Measurements from ENCODE around the gene ADARB2.

Gene ADARB2

DNA sequence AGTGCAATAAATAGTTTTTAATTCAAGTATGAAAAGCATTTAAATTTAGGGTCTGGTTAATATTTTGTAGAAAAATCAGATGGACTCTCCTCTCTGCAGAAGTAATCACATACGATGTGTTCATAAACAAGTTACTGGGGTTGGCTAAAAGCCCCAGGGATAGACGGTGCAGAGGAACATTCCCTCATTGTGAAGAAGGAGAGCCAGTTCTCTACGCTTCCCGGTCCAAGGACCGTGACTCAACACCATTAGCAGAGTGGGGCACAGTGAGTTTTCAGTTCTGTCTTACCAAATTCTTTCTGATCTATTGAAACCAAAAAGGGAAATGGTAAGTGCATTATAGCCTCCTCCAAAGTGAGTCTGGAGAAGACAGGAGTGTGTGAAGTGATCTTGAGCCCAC, 353.3 kb downstream of the ADARB2 start:
- TF ChIP-seq, protein P1, sequence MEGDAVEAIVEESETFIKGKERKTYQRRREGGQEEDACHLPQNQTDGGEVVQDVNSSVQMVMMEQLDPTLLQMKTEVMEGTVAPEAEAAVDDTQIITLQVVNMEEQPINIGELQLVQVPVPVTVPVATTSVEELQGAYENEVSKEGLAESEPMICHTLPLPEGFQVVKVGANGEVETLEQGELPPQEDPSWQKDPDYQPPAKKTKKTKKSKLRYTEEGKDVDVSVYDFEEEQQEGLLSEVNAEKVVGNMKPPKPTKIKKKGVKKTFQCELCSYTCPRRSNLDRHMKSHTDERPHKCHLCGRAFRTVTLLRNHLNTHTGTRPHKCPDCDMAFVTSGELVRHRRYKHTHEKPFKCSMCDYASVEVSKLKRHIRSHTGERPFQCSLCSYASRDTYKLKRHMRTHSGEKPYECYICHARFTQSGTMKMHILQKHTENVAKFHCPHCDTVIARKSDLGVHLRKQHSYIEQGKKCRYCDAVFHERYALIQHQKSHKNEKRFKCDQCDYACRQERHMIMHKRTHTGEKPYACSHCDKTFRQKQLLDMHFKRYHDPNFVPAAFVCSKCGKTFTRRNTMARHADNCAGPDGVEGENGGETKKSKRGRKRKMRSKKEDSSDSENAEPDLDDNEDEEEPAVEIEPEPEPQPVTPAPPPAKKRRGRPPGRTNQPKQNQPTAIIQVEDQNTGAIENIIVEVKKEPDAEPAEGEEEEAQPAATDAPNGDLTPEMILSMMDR (IDR thresholded peaks at IDR 0.05; ENCODE audit: insufficient read depth, low read length, missing control alignments): no peak
- ChIA-PET POLR2A (no interaction called here), CTCF (no interaction called here)
- no peak for DNase-seq (ENCODE audit: low read depth, low spot score)
- H3K4me3 ChIP-seq (ENCODE audit: low read depth, low read length): no peak overlapping the region

DNA sequence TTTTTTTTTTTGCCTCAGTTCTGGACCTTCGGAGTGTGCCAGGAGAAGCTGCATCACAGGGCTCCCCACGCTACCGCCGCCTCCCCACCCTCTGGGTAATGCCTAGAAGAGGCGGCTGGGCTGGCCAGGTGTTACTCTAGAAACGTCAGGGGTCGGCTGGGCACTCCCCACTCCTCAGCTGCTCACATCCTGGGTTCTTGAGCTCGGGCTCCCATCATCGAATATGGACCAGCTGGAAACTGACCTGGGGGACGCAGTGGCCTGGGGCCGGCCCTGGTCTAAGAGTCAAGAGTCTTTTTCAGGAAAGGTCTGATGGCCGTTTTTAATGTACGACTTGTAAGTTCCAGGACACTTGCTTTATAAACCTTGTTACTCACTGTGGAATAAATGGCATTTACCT, 354.6 kb downstream of the ADARB2 start:
- TF ChIP-seq, protein P1 (IDR thresholded peaks at IDR 0.05; ENCODE audit: insufficient read depth, low read length, missing control alignments): no peak
- CTCF ChIA-PET: no interaction called here
- POLR2A ChIA-PET: no interaction called here
- no peak overlapping the region for H3K4me3 ChIP-seq (ENCODE audit: low read depth, low read length)
- DNase-seq (ENCODE audit: low read depth, low spot score): no peak

DNA sequence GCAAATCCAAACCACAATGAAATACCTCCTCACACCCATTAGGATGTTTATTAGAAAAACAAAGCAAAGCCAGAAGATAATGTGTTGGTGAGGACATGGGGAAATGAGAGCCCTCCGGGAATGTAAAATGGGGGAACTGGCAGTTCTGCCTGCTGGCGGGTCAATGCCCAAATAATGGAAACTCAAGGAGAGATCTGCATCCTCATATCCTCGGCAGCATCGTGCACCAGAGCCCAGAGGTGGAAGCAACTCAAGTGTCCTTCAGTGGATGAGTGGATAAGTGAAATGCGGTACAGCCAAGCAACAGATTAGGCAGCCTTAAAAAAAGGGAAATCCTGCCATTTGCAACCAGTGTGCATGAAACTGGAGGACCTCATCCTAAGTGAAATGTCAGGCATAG, 356.0 kb downstream of the ADARB2 start:
- ChIA-PET CTCF (no interaction called here), POLR2A (no interaction called here)
- no peak for DNase-seq (ENCODE audit: low read depth, low spot score)
- TF ChIP-seq, protein P1 (IDR thresholded peaks at IDR 0.05; ENCODE audit: insufficient read depth, low read length, missing control alignments): no peak
- no peak overlapping the region for H3K4me3 ChIP-seq (ENCODE audit: low read depth, low read length)

DNA sequence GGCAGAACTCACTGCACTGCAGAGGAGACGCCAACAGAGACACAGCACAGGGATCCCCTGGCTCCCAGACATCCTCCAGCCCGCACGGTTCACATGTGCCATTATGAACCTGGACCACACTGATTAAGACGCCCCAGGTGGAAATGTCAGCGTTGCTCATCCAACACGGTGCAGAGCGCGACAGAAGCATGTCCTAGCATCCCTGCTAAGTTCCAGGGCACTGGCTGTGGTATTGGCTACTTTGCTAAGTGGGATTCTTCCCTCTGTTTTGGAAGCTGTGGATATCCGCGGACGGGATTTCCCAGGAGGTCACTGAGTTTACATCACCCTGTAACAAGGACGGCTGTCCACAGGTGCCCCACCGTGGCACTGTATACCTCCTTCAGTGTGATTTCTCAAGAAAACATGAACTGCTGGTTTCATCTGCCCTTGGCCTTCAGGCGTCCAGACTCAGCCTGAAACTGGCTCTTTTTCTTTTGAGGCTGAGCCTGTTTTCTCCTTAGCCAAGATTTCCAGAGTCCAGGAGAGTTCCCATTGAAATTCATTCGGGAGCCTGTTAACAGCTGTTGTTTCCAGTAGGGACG, 357.1 kb downstream of the ADARB2 start:
- ChIA-PET CTCF (no interaction called here), POLR2A (no interaction called here)
- TF ChIP-seq, protein P1 (IDR thresholded peaks at IDR 0.05; ENCODE audit: insufficient read depth, low read length, missing control alignments): no peak
- no peak for DNase-seq (ENCODE audit: low read depth, low spot score)
- no peak overlapping the region for H3K4me3 ChIP-seq (ENCODE audit: low read depth, low read length)

DNA sequence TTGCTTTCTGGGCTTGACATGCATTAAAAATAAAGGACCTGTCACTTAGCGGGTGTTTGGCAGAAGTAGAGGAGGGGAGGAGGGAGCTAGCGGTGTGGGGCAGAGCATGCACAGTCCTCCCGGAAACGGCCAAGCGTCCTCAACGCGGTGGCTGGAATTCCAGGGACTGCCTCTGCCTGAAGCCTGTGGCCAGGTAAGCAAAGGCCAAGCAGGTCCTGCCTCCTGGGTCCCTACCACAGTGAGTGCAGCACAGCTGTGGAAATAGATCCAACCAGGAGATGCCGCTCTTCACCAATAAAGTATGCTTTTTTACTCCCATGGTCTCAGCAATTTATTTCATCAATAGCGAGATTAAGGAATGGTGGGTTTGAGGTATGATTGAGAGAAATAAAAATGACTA, 357.7 kb downstream of the ADARB2 start:
- ChIA-PET POLR2A (no interaction called here), CTCF (no interaction called here)
- H3K4me3 ChIP-seq (ENCODE audit: low read depth, low read length): no peak overlapping the region
- TF ChIP-seq, protein P1 (IDR thresholded peaks at IDR 0.05; ENCODE audit: insufficient read depth, low read length, missing control alignments): no peak
- DNase-seq (ENCODE audit: low read depth, low spot score): no peak

DNA sequence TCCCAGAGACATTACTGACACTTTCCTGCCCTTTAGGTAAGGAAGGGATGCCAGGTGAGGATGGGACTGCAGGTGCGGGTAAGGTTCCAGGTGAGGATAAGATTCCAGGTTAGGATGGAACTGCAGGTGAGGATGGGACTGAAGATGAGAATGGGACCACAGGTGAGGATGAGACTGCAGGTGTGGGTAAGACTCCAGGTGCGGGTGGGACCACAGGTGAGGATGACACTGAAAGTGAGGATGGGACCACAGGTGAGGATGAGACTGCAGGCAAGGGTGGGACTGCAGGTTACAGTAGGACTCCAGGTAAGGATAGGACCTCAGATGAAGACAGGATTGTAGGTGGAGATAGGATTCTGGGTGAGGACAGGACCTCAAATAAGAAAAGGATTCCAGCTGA, 358.9 kb downstream of the ADARB2 start:
- CTCF ChIA-PET: no interaction called here
- no peak for DNase-seq (ENCODE audit: low read depth, low spot score)
- POLR2A ChIA-PET: no interaction called here
- H3K4me3 ChIP-seq (ENCODE audit: low read depth, low read length): no peak overlapping the region
- TF ChIP-seq, protein P1 (IDR thresholded peaks at IDR 0.05; ENCODE audit: insufficient read depth, low read length, missing control alignments): no peak

All from AG04449 (cell line).